B cell (primary cell): ENCODE measurements around the gene CD63.

Experiments used
- CTCF ChIP-seq: fragments of 200-600 bp; IDR thresholded peaks from one replicate; pipeline ENCODE4 v1.8.0; 2022; ENCODE audit warnings: antibody characterized with exemption, mild to moderate bottlenecking
- EZH2 ChIP-seq: IDR thresholded peaks from 2 replicates; pipeline ENCODE4 v1.6.1; 2012; ENCODE audit warnings: borderline replicate concordance, low read depth, mild to moderate bottlenecking, moderate library complexity, low read length; ENCODE audit not compliant: insufficient read depth, poor library complexity, severe bottlenecking

GRCh38 chr12:55724940-55725309 lies 3.9 kb downstream of the CD63 start:
- TF ChIP-seq CTCF, result no peak
- TF ChIP-seq EZH2, result no peak
